Measurements from ENCODE around the gene SH2D1B. TPM values are rescaled to one million over a fixed set of nuclear protein-coding genes. Genes with fewer than 3 reads are reported as not detected.

SH2D1B gene
- total and polyA plus RNA-seq, 2 donors (not counting 3 experiments of a cell fraction or from before 2014, with no cell fraction given) = not detected

GRCh38 chr1:162364498-162364897 is 47.4 kb downstream of the SH2D1B start:
- Histone ChIP-seq H3K79me2 (ENCODE audit: control insufficient read depth, insufficient read depth, low read length) (no peaks in the 10 kb centered on the region), H3K27ac (ENCODE audit: insufficient read depth, low read depth, low read length) (no peak overlapping the region), H3K4me2 (ENCODE audit: insufficient read depth, low read length) (no peak overlapping the region), H4K20me1 (replicated peaks; ENCODE audit: control insufficient read depth, extremely low read depth, insufficient read depth, low read length) (no peaks in the 10 kb centered on the region), H2AFZ (ENCODE audit: low read depth, low read length) (no peak overlapping the region), H3K36me3 (ENCODE audit: control insufficient read depth in 2 of 2, extremely low read depth in 1 of 2, insufficient read depth in 2 of 2, low read length in 2 of 2) (peaks cover 0 to 4% of the 10 kb centered on the region in 2 experiments), H3K9me1 (replicated peaks; ENCODE audit: control insufficient read depth, extremely low read depth, insufficient read depth, low read length) (no peaks in the 10 kb centered on the region), H3K27me3 (ENCODE audit: control insufficient read depth in 2 of 2, insufficient read depth in 2 of 2, low read length in 2 of 2) (no peaks in the 10 kb centered on the region), H3K9ac (replicated peaks; ENCODE audit: extremely low read depth, insufficient read depth, low read length) (no peak overlapping the region), H3K4me3 (replicated peaks in 1 of 3; ENCODE audit: insufficient read depth in 1 of 3, low read depth in 1 of 3, low read length in 3 of 3) (no peak overlapping the region), H3K4me1 (ENCODE audit: control insufficient read depth, extremely low read depth, insufficient read depth, low read length) (no peaks in the 10 kb centered on the region), H3K9me3 (replicated peaks; ENCODE audit: control insufficient read depth, insufficient read depth, low read length) (no peaks in the 10 kb centered on the region)
- BruUV-seq (replicated peaks) = no TSS peak
- dilution Hi-C loops (cut with MboI; ENCODE audit: extremely low pct_ligation_motif_present, low sequenced_read_pairs) = no loop called here
- no peak for TF ChIP-seq POLR2AphosphoS5 (IDR thresholded peaks at IDR 0.05; ENCODE audit: insufficient read depth, low read depth, low read length)
- no peak for TF ChIP-seq FOS (IDR thresholded peaks at IDR 0.05; ENCODE audit: borderline replicate concordance, insufficient read depth, low read length)
- TF ChIP-seq, protein P1, sequence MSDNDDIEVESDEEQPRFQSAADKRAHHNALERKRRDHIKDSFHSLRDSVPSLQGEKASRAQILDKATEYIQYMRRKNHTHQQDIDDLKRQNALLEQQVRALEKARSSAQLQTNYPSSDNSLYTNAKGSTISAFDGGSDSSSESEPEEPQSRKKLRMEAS (IDR thresholded peaks at IDR 0.05; ENCODE audit: insufficient read depth, insufficient read length) = no peak
- no peak for TF ChIP-seq JUN (IDR thresholded peaks at IDR 0.05; ENCODE audit: borderline replicate concordance, insufficient read depth, insufficient read length, low read depth)
- no peak for TF ChIP-seq GATA2 (IDR thresholded peaks at IDR 0.05; ENCODE audit: insufficient read depth, insufficient read length, low read depth, low read length)
- no peak for TF ChIP-seq MYC (IDR thresholded peaks at IDR 0.05; ENCODE audit: low read depth, low read length)
- TF ChIP-seq, protein P2, sequence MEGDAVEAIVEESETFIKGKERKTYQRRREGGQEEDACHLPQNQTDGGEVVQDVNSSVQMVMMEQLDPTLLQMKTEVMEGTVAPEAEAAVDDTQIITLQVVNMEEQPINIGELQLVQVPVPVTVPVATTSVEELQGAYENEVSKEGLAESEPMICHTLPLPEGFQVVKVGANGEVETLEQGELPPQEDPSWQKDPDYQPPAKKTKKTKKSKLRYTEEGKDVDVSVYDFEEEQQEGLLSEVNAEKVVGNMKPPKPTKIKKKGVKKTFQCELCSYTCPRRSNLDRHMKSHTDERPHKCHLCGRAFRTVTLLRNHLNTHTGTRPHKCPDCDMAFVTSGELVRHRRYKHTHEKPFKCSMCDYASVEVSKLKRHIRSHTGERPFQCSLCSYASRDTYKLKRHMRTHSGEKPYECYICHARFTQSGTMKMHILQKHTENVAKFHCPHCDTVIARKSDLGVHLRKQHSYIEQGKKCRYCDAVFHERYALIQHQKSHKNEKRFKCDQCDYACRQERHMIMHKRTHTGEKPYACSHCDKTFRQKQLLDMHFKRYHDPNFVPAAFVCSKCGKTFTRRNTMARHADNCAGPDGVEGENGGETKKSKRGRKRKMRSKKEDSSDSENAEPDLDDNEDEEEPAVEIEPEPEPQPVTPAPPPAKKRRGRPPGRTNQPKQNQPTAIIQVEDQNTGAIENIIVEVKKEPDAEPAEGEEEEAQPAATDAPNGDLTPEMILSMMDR (IDR thresholded peaks at IDR 0.05; ENCODE audit: extremely low read depth in 1 of 2, insufficient read depth in 1 of 2, low read depth in 1 of 2, low read length in 2 of 2) = no peak
- no peak for TF ChIP-seq POLR2A (IDR thresholded peaks at IDR 0.05; ENCODE audit: low read depth, low read length)
- CTCF ChIA-PET = no interaction called here
- no peak for FAIRE-seq
- intact Hi-C loops (cut with micrococcal nuclease) = no loop called here
- DNase-seq (ENCODE audit: low read depth, low spot score) = no peak
- POLR2A ChIA-PET = no interaction called here
